ENCODE data around the gene FYB2.

- peak; percentile 68 to 98 (median 97); a peak in 5 of 6 replicates for TF ChIP-seq CTCF (IDR thresholded peaks at IDR 0.05 in 2 of 3, conservative IDR thresholded peaks at IDR 0.05 in 1 of 3; ENCODE audit: borderline replicate concordance in 1 of 3, insufficient read depth in 1 of 3, low read depth in 2 of 3, low read length in 2 of 3)
- no peak for TF ChIP-seq SIN3A (IDR thresholded peaks at IDR 0.05; ENCODE audit: low read depth)
- peak; percentile 53 for TF ChIP-seq YY1 (IDR thresholded peaks at IDR 0.05; ENCODE audit: extremely low read depth, insufficient replicate concordance, low read depth, low read length)
- TF ChIP-seq EZH2phosphoT487 (IDR thresholded peaks at IDR 0.05; ENCODE audit: borderline replicate concordance), result no peak
- TF ChIP-seq CBX3 (IDR thresholded peaks at IDR 0.05; ENCODE audit: low read depth), result 0 out of 2 replicates have a peak, but pooled peaks have one; percentile 35
- no peak for TF ChIP-seq ZNF274 (IDR thresholded peaks at IDR 0.05; ENCODE audit: low read depth, low read length)
- no peak for TF ChIP-seq EZH2 (IDR thresholded peaks at IDR 0.05)
- no peak for TF ChIP-seq POLR2AphosphoS5 (IDR thresholded peaks at IDR 0.05; ENCODE audit: low read depth, low read length)
- TF ChIP-seq SRF (IDR thresholded peaks at IDR 0.05; ENCODE audit: low read depth), result no peak
- no peak for TF ChIP-seq POLR2A (IDR thresholded peaks at IDR 0.05; ENCODE audit: borderline replicate concordance, extremely low read depth, insufficient read depth, insufficient read length)
- TF ChIP-seq SP1 (IDR thresholded peaks at IDR 0.05; ENCODE audit: low read depth), result no peak
- no peak for TF ChIP-seq ZFX (IDR thresholded peaks at IDR 0.05)
- TF ChIP-seq REST (IDR thresholded peaks at IDR 0.05; ENCODE audit: low read depth), result no peak
- TF ChIP-seq EGR1 (IDR thresholded peaks at IDR 0.05; ENCODE audit: low read depth), result peak; percentile 46; the same call in 1 of the 2 replicates
Measured at GRCh38 chr1:56820755-56821461, 1.7 kb upstream of the FYB2 start.
